PFSK-1 (cell line): ENCODE results near the gene CHTF8.

Experiments
- POLR2AphosphoS5 ChIP-seq: IDR thresholded peaks from 2 replicates; pipeline ENCODE4 v1.6.1; 2012; ENCODE audit warnings: low read depth, mild to moderate bottlenecking, control low read depth, low read length, moderate library complexity
- TAF1 ChIP-seq: IDR thresholded peaks from 2 replicates; pipeline ENCODE4 v1.6.1; 2012; ENCODE audit warnings: low read length, control low read depth, borderline replicate concordance; ENCODE audit not compliant: insufficient read depth

DNA sequence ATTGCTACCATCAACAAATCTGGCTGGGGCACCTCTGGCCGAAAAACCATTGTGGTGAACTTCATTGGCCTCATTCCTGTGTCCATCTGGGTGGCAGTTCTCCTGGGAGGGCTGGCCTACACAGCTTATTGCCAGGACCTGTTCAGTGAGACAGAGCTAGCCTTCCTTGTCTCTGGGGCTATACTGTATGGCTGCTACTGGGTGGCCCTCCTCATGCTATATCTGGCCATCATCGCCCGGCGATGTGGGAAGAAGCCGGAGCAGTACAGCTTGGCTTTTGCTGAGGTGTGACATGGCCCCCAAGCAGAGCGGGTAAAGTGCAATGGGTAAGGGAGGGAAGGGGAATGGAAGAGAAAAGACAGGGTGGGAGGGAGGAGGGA is 17.4 kb downstream of the CHTF8 start:
- TF ChIP-seq POLR2AphosphoS5: no peak
- no peak for TF ChIP-seq TAF1
